IMR-90 (cell line): Measurements from ENCODE around the gene NOXRED1. TPM values are rescaled to one million over a fixed set of nuclear protein-coding genes. Genes with fewer than 3 reads are reported as not detected.

Experiments
- ATAC-seq: fragments of 200-7000 bp; cut with Tn5 transposase; 2 replicates; pipeline ENCODE4 v1.9.1; 2020; ENCODE audit warnings: low read depth, mild to moderate bottlenecking, moderate library complexity
- BruUV-seq: library from RNA; stranded (reverse); fragments of 400-500 nt; replicated peaks from 2 replicates; lab custom pipeline; 2021; lab: Mats Ljungman, UMichigan
- CTCF ChIA-PET: fragments of 300-600 bp; formaldehyde crosslinking; extraction: SDS; loops from one replicate; lab custom pipeline; 2021; ENCODE audit warnings: antibody characterized with exemption; lab: Yijun Ruan, JAX
- POLR2A ChIA-PET: fragments of 300-600 bp; sonication (Branson Sonifier 250); formaldehyde crosslinking; loops from one replicate; lab custom pipeline; 2022; ENCODE audit warnings: antibody characterized with exemption; ENCODE audit not compliant: unreplicated experiment; lab: Charles Lee
- DNase-seq: peaks from one replicate; pipeline ENCODE4 v3.0.0; 2013
- H2AFZ ChIP-seq: replicated peaks from 2 replicates; pipeline ENCODE3; 2013; ENCODE audit warnings: low read length, mild to moderate bottlenecking; ENCODE audit not compliant: poor library complexity
- H2AK5ac ChIP-seq: 2 replicates; pipeline ENCODE4 v1.6.1; 2013; ENCODE audit warnings: low read depth, low read length, inconsistent platforms
- H2AK9ac ChIP-seq: replicated peaks from 2 replicates; pipeline ENCODE3; 2013; ENCODE audit warnings: mild to moderate bottlenecking, low read depth, low read length, moderate library complexity; ENCODE audit not compliant: poor library complexity
- H2BK120ac ChIP-seq: 2 replicates; pipeline ENCODE4 v1.6.1; 2013; ENCODE audit warnings: low read depth, low read length, inconsistent platforms
- H2BK15ac ChIP-seq: 3 replicates; pipeline ENCODE4 v1.6.1; 2013; ENCODE audit warnings: low read depth, low read length, inconsistent platforms
- H2BK20ac ChIP-seq: 2 replicates; pipeline ENCODE4 v1.6.1; 2013; ENCODE audit warnings: low read depth, mild to moderate bottlenecking, inconsistent platforms, low read length, moderate library complexity
- H2BK5ac ChIP-seq: 2 replicates; pipeline ENCODE4 v1.6.1; 2013; ENCODE audit warnings: mild to moderate bottlenecking, low read depth, low read length, inconsistent platforms; ENCODE audit not compliant: poor library complexity, severe bottlenecking
- H3K14ac ChIP-seq: replicated peaks from 2 replicates; pipeline ENCODE4 v1.6.1; 2013; ENCODE audit warnings: low read depth, low read length, inconsistent platforms
- H3K18ac ChIP-seq: 2 replicates; pipeline ENCODE4 v1.6.1; 2013; ENCODE audit warnings: low read depth, low read length, control low read depth
- H3K23ac ChIP-seq: 2 replicates; pipeline ENCODE4 v1.6.1; 2013; ENCODE audit warnings: low read depth, low read length, inconsistent platforms
- H3K27ac ChIP-seq: 2 replicates; pipeline ENCODE4 v1.5.1; 2013; ENCODE audit warnings: mild to moderate bottlenecking, control low read depth, low read length; ENCODE audit not compliant: insufficient read depth
- H3K27me3 ChIP-seq: 2 replicates; pipeline ENCODE4 v1.6.1; 2013; ENCODE audit warnings: low read length; ENCODE audit not compliant: control insufficient read depth, insufficient read depth
- H3K36me3 ChIP-seq: 2 replicates; pipeline ENCODE4 v1.6.1; 2013; ENCODE audit warnings: low read length, mixed read lengths; ENCODE audit not compliant: control insufficient read depth, insufficient read depth
- H3K4ac ChIP-seq: 2 replicates; pipeline ENCODE4 v1.6.1; 2013; ENCODE audit warnings: low read depth, low read length, inconsistent platforms
- H3K4me1 ChIP-seq: 2 replicates; pipeline ENCODE4 v1.6.1; 2013; ENCODE audit warnings: low read length, mixed read lengths; ENCODE audit not compliant: control insufficient read depth, insufficient read depth
- H3K4me2 ChIP-seq: 2 replicates; pipeline ENCODE4 v1.6.1; 2013; ENCODE audit warnings: low read depth, mild to moderate bottlenecking, control low read depth, low read length, moderate library complexity
- H3K4me3 ChIP-seq: 2 replicates; pipeline ENCODE4 v1.5.1; 2013; ENCODE audit warnings: low read depth, mild to moderate bottlenecking, control low read depth, low read length, moderate library complexity; ENCODE audit not compliant: insufficient read depth
- H3K56ac ChIP-seq: 2 replicates; pipeline ENCODE4 v1.6.1; 2013; ENCODE audit warnings: low read length, inconsistent platforms; ENCODE audit not compliant: insufficient read depth; ENCODE audit errors: extremely low read depth
- H3K79me1 ChIP-seq, 2 experiments: 2 replicates each; pipeline ENCODE4 v1.6.1; 2013; ENCODE audit warnings: low read length in 2 of 2, inconsistent platforms in 1 of 2, low read depth in 1 of 2
- H3K9ac ChIP-seq: 2 replicates; pipeline ENCODE4 v1.6.1; 2013; ENCODE audit warnings: low read depth, low read length, control low read depth
- H3K9me1 ChIP-seq: 2 replicates; pipeline ENCODE4 v1.6.1; 2013; ENCODE audit warnings: low read length, inconsistent platforms; ENCODE audit not compliant: insufficient read depth
- H3K9me3 ChIP-seq: 2 replicates; pipeline ENCODE4 v1.6.1; 2013; ENCODE audit warnings: low read length; ENCODE audit not compliant: control insufficient read depth, insufficient read depth
- H4K20me1 ChIP-seq: 2 replicates; pipeline ENCODE4 v1.6.1; 2013; ENCODE audit warnings: low read length, inconsistent platforms; ENCODE audit not compliant: insufficient read depth
- H4K5ac ChIP-seq: 2 replicates; pipeline ENCODE4 v1.6.1; 2013; ENCODE audit warnings: mild to moderate bottlenecking, low read depth, low read length, control low read depth
- H4K8ac ChIP-seq, 2 experiments: 2 replicates each; pipeline ENCODE4 v1.6.1; 2013; ENCODE audit warnings: low read depth in 2 of 2, low read length in 2 of 2, control low read depth in 1 of 2, inconsistent platforms in 1 of 2
- H4K91ac ChIP-seq: 2 replicates; pipeline ENCODE4 v1.6.1; 2013; ENCODE audit warnings: low read depth, low read length, inconsistent platforms; ENCODE audit not compliant: insufficient read depth
- CEBPB ChIP-seq: IDR thresholded peaks from 2 replicates; pipeline ENCODE4 v1.6.1; 2012; ENCODE audit warnings: low read depth, low read length, improper control_type of control experiment
- CHD1 ChIP-seq: IDR thresholded peaks from 2 replicates; pipeline ENCODE4 v1.6.1; 2012; ENCODE audit warnings: low read depth, low read length, improper control_type of control experiment
- FOS ChIP-seq: fragments of 150-350 bp; IDR thresholded peaks from 2 replicates; pipeline ENCODE4 v1.6.1; 2016; ENCODE audit warnings: low read depth, low read length
- MAZ ChIP-seq: IDR thresholded peaks from 2 replicates; pipeline ENCODE4 v1.6.1; 2012; ENCODE audit warnings: low read depth, mild to moderate bottlenecking, low read length, improper control_type of control experiment, moderate library complexity, borderline replicate concordance
- MXI1 ChIP-seq: IDR thresholded peaks from 2 replicates; pipeline ENCODE4 v1.6.1; 2012; ENCODE audit warnings: low read depth, mild to moderate bottlenecking, low read length, moderate library complexity, borderline replicate concordance
- NFE2L2 ChIP-seq: fragments of 150-350 bp; IDR thresholded peaks from 2 replicates; pipeline ENCODE4 v1.6.1; 2016; ENCODE audit warnings: low read depth, mild to moderate bottlenecking, low read length
- POLR2A ChIP-seq: IDR thresholded peaks from 2 replicates; pipeline ENCODE4 v1.6.1; 2012; ENCODE audit warnings: mild to moderate bottlenecking, low read depth, low read length
- RAD21 ChIP-seq: IDR thresholded peaks from 2 replicates; pipeline ENCODE4 v1.6.1; 2012; ENCODE audit warnings: low read length, improper control_type of control experiment
- RCOR1 ChIP-seq: IDR thresholded peaks from 2 replicates; pipeline ENCODE4 v1.6.1; 2012; ENCODE audit warnings: mild to moderate bottlenecking, low read length, improper control_type of control experiment; ENCODE audit not compliant: insufficient replicate concordance
- RFX5 ChIP-seq: IDR thresholded peaks from 2 replicates; pipeline ENCODE4 v1.8.0; 2012; ENCODE audit warnings: low read depth, mild to moderate bottlenecking, low read length, moderate library complexity
- SMC3 ChIP-seq: fragments of 150-350 bp; IDR thresholded peaks from 2 replicates; pipeline ENCODE4 v1.6.1; 2016; ENCODE audit warnings: low read depth, mild to moderate bottlenecking, antibody characterized with exemption, low read length, moderate library complexity
- WGBS, 2 experiments: methylation state at CpG; one replicate each; pipeline versions ENCODE4 v1.1.5 to v1.1.7; 2013; ENCODE audit warnings: missing lambda C conversion rate in 2 of 2; ENCODE audit not compliant: insufficient read length in 1 of 2; ENCODE audit errors: extremely low coverage in 2 of 2; 5-methylcytosine and 5-hydroxymethylcytosine counted together
- dilution Hi-C: fragments of 300-500 bp; cut with HindIII; formaldehyde crosslinking; loops from one replicate; pipeline ENCODE4 v1.14.3; 2018; ENCODE audit warnings: low sequenced_read_pairs; ENCODE audit not compliant: unreplicated experiment
- in situ Hi-C: fragments of 300-500 bp; cut with MboI; formaldehyde crosslinking; loops from 3 replicates; pipeline ENCODE4 v1.14.3; 2019; ENCODE audit warnings: low sequenced_read_pairs, inconsistent platforms, mixed read lengths
- intact Hi-C: fragments of 100-400 bp; cut with micrococcal nuclease; formaldehyde crosslinking; loops from 2 replicates; pipeline ENCODE4 v1.10.0; 2022
- polyA plus RNA-seq, 3 experiments: library from polyadenylated mRNA; depleted of rRNA; stranded (reverse); fragments of >200 nt; gene quantifications; 2 replicates each; pipeline ENCODE4 v1.2.3, GENCODE V29; 2012; ENCODE audit warnings: low replicate concordance in 1 of 3
- total RNA-seq: library from RNA; depleted of rRNA; stranded (reverse); fragments of >200 nt; gene quantifications from 2 replicates; pipeline ENCODE4 v1.2.3, GENCODE V29; 2012
- TF ChIP-seq, protein P1 (sequence below): fragments of 150-350 bp; IDR thresholded peaks from 2 replicates; pipeline ENCODE4 v1.6.1; 2016; ENCODE audit warnings: low read depth, mild to moderate bottlenecking, low read length, moderate library complexity, borderline replicate concordance
- TF ChIP-seq, protein P2 (sequence below): conservative IDR thresholded peaks from 2 replicates; pipeline ENCODE4 v1.5.1; 2012; ENCODE audit warnings: mild to moderate bottlenecking, low read depth, low read length, improper control_type of control experiment
- TF ChIP-seq, protein P3 (sequence below): fragments of 150-350 bp; IDR thresholded peaks from 2 replicates; pipeline ENCODE4 v1.6.1; 2017; ENCODE audit warnings: mild to moderate bottlenecking, antibody characterized with exemption, low read length, low read depth

The NOXRED1 gene
- total and polyA plus RNA-seq, 2 of the 4 experiments (the other 2 are of a cell fraction): under 0.01 to 0.14 TPM

DNA sequence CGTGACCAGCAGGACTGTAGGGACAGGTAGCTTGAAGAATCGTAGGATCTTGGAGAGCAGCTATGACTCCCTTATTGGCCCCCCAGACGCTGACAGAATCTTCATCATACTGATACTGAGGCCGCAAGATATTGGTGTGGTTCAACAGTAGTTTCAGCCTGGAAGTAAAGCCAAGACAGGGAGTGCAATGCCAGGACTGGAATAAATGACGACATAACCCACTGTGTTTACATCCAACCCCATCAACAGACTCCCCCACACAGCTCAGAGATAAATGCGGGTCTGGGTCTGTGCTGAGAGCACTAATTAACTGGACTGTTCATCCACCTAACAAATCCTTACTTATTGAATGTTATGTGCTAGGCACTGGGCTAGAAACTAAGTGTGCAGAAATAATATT lies 16.6 kb downstream of the NOXRED1 start:
- Histone ChIP-seq H4K5ac (no peak overlapping the region), H2BK15ac (no peak overlapping the region), H2BK20ac (no peak overlapping the region), H3K9me1 (no peaks in the 10 kb centered on the region), H3K9ac (no peak overlapping the region), H2BK5ac (no peak overlapping the region), H3K4ac (no peak overlapping the region), H3K56ac (no peak overlapping the region), H3K23ac (no peak overlapping the region), H3K4me3 (no peak overlapping the region), H2AFZ (no peak overlapping the region), H3K27ac (no peak overlapping the region), H3K36me3 (no peaks in the 10 kb centered on the region), H3K18ac (no peak overlapping the region), H3K9me3 (no peaks in the 10 kb centered on the region), H3K4me2 (no peak overlapping the region), H3K14ac (no peak overlapping the region), H3K4me1 (no peaks in the 10 kb centered on the region), H2AK5ac (no peak overlapping the region), H2BK120ac (no peak overlapping the region), H4K8ac (no peak overlapping the region), H2AK9ac (no peak overlapping the region), H4K91ac (no peak overlapping the region), H3K27me3 (peaks cover 10% of the 10 kb centered on the region), H3K79me1 (no peaks in the 10 kb centered on the region), H4K20me1 (no peaks in the 10 kb centered on the region)
- ChIA-PET POLR2A (no interaction called here), CTCF (interaction anchor here (0.5 kb wide), 1 partner anchor 17 kb away, joined by 6 read pairs; no protein-coding TSS in a partner anchor)
- ATAC-seq (peak; percentile 37; the same call in 1 of the 2 replicates), DNase-seq (peak; percentile 10)
- no peak for TF ChIP-seq CEBPB
- TF ChIP-seq, protein P1, sequence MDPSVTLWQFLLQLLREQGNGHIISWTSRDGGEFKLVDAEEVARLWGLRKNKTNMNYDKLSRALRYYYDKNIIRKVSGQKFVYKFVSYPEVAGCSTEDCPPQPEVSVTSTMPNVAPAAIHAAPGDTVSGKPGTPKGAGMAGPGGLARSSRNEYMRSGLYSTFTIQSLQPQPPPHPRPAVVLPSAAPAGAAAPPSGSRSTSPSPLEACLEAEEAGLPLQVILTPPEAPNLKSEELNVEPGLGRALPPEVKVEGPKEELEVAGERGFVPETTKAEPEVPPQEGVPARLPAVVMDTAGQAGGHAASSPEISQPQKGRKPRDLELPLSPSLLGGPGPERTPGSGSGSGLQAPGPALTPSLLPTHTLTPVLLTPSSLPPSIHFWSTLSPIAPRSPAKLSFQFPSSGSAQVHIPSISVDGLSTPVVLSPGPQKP: no peak
- no peak for TF ChIP-seq RFX5
- TF ChIP-seq RCOR1: no peak
- TF ChIP-seq, protein P2, sequence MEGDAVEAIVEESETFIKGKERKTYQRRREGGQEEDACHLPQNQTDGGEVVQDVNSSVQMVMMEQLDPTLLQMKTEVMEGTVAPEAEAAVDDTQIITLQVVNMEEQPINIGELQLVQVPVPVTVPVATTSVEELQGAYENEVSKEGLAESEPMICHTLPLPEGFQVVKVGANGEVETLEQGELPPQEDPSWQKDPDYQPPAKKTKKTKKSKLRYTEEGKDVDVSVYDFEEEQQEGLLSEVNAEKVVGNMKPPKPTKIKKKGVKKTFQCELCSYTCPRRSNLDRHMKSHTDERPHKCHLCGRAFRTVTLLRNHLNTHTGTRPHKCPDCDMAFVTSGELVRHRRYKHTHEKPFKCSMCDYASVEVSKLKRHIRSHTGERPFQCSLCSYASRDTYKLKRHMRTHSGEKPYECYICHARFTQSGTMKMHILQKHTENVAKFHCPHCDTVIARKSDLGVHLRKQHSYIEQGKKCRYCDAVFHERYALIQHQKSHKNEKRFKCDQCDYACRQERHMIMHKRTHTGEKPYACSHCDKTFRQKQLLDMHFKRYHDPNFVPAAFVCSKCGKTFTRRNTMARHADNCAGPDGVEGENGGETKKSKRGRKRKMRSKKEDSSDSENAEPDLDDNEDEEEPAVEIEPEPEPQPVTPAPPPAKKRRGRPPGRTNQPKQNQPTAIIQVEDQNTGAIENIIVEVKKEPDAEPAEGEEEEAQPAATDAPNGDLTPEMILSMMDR: no peak
- no peak for TF ChIP-seq SMC3
- TF ChIP-seq POLR2A: no peak
- no peak for TF ChIP-seq MXI1
- TF ChIP-seq MAZ: no peak
- TF ChIP-seq FOS: no peak
- TF ChIP-seq NFE2L2: no peak
- TF ChIP-seq RAD21: no peak
- TF ChIP-seq CHD1: no peak
- TF ChIP-seq, protein P3, sequence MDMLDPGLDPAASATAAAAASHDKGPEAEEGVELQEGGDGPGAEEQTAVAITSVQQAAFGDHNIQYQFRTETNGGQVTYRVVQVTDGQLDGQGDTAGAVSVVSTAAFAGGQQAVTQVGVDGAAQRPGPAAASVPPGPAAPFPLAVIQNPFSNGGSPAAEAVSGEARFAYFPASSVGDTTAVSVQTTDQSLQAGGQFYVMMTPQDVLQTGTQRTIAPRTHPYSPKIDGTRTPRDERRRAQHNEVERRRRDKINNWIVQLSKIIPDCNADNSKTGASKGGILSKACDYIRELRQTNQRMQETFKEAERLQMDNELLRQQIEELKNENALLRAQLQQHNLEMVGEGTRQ: no peak
- in situ Hi-C loops (no loop called here), intact Hi-C loops (no loop called here), dilution Hi-C loops (no loop called here)
- no TSS peak for BruUV-seq
- 60% methylated on average over 1 of the region's 6 CpGs; no CpG with 5 or more reads in 1 of the 2 experiments for WGBS, 2 experiments
